IPS DF 6.9 (cell line): Measurements from ENCODE around the gene CPAMD8.
"Not testable (repeated sequence)": the region's sequence is repeated elsewhere in the genome, so short reads cannot be mapped to it uniquely, and the experiment has no call there.

ENCODE experiments used
- DNase-seq: peaks from one replicate; pipeline ENCODE4 v3.0.0-alpha.2; 2013; ENCODE audit warnings: low read depth, low spot score
- H3K27ac ChIP-seq: one replicate; pipeline ENCODE4 v1.5.1; 2013; ENCODE audit warnings: low read length, control low read depth
- H3K27me3 ChIP-seq: 2 replicates; pipeline ENCODE4 v1.6.1; 2013; ENCODE audit warnings: mild to moderate bottlenecking, low read length; ENCODE audit not compliant: control insufficient read depth, insufficient read depth
- H3K36me3 ChIP-seq: 2 replicates; pipeline ENCODE4 v1.6.1; 2013; ENCODE audit warnings: low read length; ENCODE audit not compliant: control insufficient read depth, insufficient read depth
- H3K4me1 ChIP-seq: 2 replicates; pipeline ENCODE4 v1.6.1; 2013; ENCODE audit warnings: low read length; ENCODE audit not compliant: control insufficient read depth, insufficient read depth
- H3K4me3 ChIP-seq: 2 replicates; pipeline ENCODE4 v1.5.1; 2013; ENCODE audit warnings: mild to moderate bottlenecking, low read length
- H3K9me3 ChIP-seq: 2 replicates; pipeline ENCODE4 v1.6.1; 2013; ENCODE audit warnings: low read length, inconsistent platforms; ENCODE audit not compliant: control insufficient read depth, insufficient read depth
- WGBS: extraction: QIAGEN DNeasy Blood & Tissue Kit; methylation state at CpG from one replicate; pipeline ENCODE4 v1.1.7; 2013; ENCODE audit warnings: mixed read lengths, missing lambda C conversion rate; ENCODE audit not compliant: insufficient read length, insufficient coverage; 5-methylcytosine and 5-hydroxymethylcytosine counted together

The CPAMD8 gene

DNA sequence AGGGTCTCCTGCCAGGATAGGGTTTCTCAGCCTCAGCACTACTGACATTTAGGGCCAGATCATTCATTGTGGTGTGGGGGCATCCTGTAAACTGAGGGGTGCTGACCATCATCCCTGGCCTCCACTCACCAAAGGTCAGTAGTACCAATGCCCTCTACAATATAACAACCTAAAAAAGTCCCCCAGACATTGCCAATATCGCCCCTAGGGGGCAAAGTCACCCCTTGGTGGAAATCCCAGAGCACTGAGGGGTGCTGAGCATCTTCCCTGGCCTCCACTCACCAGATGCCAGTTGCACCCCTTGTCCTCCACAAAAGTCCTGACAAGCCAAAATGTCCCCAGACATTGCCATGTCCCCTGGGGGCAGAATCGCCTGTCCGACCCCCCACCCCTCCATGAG is 21.6 kb downstream of the CPAMD8 start:
- Histone ChIP-seq H3K9me3 (no peaks in the 10 kb centered on the region), H3K36me3 (no peaks in the 10 kb centered on the region; the same call in 1 of the 2 replicates), H3K4me1 (peaks cover 2% of the 10 kb centered on the region; the same call in 1 of the 2 replicates), H3K4me3 (no peak overlapping the region), H3K27me3 (no peaks in the 10 kb centered on the region), H3K27ac (no peak overlapping the region)
- WGBS, result no CpG with 5 or more reads among the region's 3 CpGs
- DNase-seq, result no peak

DNA sequence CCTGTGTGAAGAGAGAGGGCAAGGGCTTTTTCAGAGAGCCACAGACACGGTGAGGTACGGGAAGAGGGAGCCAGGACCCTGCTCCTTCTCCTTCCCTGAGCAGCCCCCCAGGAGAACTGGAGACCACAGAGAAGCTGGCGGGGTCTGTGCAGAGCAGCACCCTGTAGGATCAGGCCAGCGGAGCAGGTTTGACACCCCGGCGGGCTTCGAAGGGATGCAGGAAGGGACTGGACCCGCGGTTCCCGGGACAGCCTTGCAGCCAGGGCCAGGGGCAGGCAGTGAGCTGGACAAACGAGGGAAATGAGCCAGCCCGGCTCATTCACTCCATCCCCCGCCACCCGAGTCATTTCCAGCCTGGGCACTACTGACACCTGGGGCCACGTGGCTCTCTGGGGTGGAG is 22.2 kb downstream of the CPAMD8 start:
- WGBS, result no CpG with 5 or more reads among the region's 15 CpGs
- Histone ChIP-seq H3K27ac (no peak overlapping the region), H3K4me3 (no peak overlapping the region), H3K27me3 (no peaks in the 10 kb centered on the region), H3K4me1 (peaks cover 2% of the 10 kb centered on the region; the same call in 1 of the 2 replicates), H3K9me3 (no peaks in the 10 kb centered on the region), H3K36me3 (no peaks in the 10 kb centered on the region; the same call in 1 of the 2 replicates)
- DNase-seq, result no peak

DNA sequence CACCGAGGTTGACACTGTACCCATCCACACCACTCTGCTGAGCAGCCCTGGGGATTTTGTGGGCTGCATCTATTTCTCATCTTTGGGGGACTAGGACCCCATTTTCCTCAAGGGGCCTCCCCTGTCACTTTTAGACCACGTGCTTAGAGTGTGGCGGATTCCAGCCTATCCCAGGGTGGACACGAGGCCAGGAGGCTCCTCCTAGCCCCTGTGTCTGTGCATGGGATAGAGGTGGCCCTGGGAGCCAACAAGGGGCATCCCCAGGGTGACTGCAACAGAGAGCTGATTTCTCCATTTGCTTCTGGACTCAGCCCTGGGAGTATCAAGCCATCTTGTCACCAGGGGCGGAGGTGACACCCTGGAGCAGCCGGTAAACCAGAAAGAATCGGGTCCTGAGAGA is 24.2 kb downstream of the CPAMD8 start:
- DNase-seq, result no peak
- Histone ChIP-seq H3K27me3 (no peaks in the 10 kb centered on the region), H3K4me1 (peaks cover 2% of the 10 kb centered on the region; the same call in 1 of the 2 replicates), H3K4me3 (no peak overlapping the region), H3K27ac (no peak overlapping the region), H3K36me3 (peaks cover 3% of the 10 kb centered on the region; the same call in 1 of the 2 replicates), H3K9me3 (no peaks in the 10 kb centered on the region; the same call in 1 of the 2 replicates)
- no CpG with 5 or more reads among the region's 7 CpGs for WGBS

DNA sequence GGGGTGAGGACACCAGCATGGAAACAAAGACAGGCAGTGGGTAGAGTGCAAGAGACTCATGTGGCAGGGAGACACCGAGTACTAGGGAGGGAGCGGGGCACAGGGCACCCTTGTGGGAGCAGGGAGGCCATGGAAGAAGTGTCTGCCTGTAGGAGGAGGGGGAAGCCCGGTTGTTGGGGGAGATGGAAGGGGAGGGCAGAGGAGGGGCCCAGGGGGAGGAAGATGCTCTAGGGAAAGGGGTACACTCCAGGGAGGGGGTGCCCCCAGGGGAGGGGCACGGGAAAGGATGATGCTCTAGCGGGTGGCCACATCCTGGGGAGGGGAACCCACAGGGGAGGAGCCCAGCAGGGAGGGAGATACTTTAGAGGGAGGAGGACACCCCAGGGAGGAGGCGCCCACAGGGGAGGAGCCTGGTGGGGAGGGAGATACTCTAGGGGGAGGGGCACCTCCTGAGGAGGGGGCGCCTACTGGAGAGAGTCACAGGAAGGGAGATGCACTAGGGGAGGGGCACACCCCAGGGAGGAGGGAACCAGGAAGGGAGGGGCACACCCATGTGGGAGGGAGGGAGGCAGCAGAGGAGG is 24.9 kb downstream of the CPAMD8 start:
- H3K27ac ChIP-seq, result no peak overlapping the region
- H3K27me3 ChIP-seq, result no peaks in the 10 kb centered on the region
- no CpG with 5 or more reads among the region's 7 CpGs for WGBS
- peaks cover 3% of the 10 kb centered on the region; the same call in 1 of the 2 replicates for H3K36me3 ChIP-seq
- DNase-seq, result no peak
- H3K9me3 ChIP-seq, result no peaks in the 10 kb centered on the region; the same call in 1 of the 2 replicates
- peaks cover 2% of the 10 kb centered on the region; the same call in 1 of the 2 replicates for H3K4me1 ChIP-seq
- no peak overlapping the region for H3K4me3 ChIP-seq

DNA sequence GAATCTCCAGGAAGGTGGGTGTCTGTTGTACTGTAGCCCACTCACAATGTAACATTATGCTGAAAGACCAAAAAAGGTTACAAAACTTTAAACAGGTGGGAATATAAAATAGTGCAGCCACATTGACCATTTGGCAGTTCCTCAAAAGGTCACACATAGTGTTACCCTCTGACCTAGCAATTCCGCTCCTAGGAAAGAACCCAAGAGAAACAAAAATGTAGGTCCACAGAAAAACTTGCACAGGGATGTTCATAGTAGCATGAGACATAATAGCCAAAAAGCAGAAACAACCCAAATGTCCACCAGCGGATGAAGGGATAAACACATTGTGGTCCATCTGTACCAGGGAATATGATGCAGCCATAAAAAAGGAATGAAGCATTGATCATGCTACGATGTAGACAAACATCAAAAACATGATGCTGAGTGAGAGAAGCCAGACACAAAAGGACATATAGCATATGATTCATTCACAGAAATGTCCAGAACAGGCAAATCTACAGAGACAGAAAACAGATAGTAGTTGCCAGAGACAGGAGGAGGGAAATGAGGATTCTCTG is 27.9 kb downstream of the CPAMD8 start:
- H3K36me3 ChIP-seq, result 0 out of 2 replicates have a peak, but pooled peaks cover 5% of the 10 kb centered on the region
- no peaks in the 10 kb centered on the region for H3K27me3 ChIP-seq
- no peak overlapping the region for H3K27ac ChIP-seq
- no CpG with 5 or more reads among the region's 3 CpGs for WGBS
- no peak overlapping the region for H3K4me3 ChIP-seq
- H3K9me3 ChIP-seq, result no peaks in the 10 kb centered on the region; the same call in 1 of the 2 replicates
- DNase-seq, result no peak
- peaks cover 2% of the 10 kb centered on the region; the same call in 1 of the 2 replicates for H3K4me1 ChIP-seq

DNA sequence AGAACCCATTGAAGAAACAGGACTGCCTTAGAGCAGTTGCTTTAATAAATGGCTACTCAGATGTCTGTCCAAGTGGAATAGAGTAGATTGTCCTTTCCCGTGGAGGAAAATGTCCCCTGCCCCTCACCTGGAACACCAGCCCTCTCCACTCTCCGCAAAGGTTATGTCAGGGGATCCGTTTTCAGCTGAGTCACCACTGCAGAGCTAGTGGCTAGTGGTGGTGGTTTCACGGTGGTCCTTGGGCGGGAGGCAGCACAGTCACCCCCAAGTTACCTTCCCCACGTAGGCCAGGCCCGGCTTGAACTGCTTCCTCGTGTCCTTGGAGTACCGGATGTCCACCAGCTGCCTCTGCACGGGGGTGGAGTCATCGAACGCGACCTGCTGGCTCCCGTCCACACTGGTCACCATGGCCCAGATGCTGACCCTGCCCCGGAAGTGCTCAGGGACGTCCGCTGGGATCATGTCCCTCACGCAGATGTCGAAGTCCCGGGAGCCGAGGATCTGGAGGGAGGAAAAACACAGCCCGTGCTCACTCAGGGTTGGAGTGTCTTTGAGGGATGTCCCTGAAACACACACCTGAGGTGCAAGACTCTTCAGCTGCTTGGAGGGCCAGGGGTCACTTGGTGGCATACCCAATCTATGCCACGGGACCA is 29.6 kb downstream of the CPAMD8 start:
- peaks cover 11% of the 10 kb centered on the region for H3K36me3 ChIP-seq
- H3K9me3 ChIP-seq, H3K27me3 ChIP-seq, DNase-seq, H3K27ac ChIP-seq, H3K4me1 ChIP-seq, H3K4me3 ChIP-seq: not testable (repeated sequence)
- no CpG with 5 or more reads among the region's 23 CpGs for WGBS

DNA sequence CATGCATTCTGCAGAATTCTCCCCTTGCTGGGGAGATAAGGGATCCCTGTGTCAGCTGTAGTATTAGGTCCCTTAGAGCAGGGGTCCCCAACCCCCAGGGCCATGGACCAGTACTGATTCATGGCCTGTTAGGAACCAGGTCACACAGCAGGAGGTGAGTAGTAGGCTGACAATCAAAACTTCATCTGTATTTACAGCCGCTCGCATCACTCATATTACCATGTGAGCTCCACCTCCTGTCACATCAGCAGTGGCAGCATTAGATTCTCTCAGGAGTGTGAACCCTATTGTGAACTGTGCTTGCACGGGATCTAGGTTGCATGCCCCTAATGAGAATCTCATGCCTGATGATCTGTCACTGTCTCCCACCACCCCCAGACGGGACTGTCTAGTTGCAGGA is 37.9 kb downstream of the CPAMD8 start:
- WGBS, result no CpG with 5 or more reads among the region's 4 CpGs
- DNase-seq, result no peak
- H3K4me3 ChIP-seq, result no peak overlapping the region
- no peaks in the 10 kb centered on the region for H3K27me3 ChIP-seq
- no peaks in the 10 kb centered on the region for H3K4me1 ChIP-seq
- peaks cover 6% of the 10 kb centered on the region for H3K36me3 ChIP-seq
- no peak overlapping the region for H3K27ac ChIP-seq
- H3K9me3 ChIP-seq, result no peaks in the 10 kb centered on the region

DNA sequence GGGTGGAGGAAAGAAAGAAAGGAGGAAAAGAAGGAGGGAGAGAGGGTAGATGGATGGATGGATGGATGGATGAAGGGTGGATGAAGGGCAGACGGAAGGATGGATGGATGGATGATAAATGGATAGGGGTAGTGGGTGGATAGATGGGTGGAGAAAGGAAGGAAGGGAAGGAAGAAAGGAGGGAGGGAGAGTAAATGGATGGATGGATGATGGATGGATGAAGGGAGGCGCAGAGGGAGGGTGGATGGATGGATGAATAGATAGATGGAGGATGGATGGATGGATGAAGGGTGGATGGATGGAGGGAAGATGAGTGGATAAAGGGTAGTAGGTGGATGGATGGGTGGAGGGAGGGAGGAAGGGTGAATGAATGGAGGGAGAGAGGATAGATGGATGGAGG is 41.2 kb downstream of the CPAMD8 start:
- Histone ChIP-seq H3K27me3 (no peaks in the 10 kb centered on the region), H3K4me3 (no peak overlapping the region), H3K4me1 (no peaks in the 10 kb centered on the region), H3K27ac (no peak overlapping the region), H3K9me3 (no peaks in the 10 kb centered on the region), H3K36me3 (no peaks in the 10 kb centered on the region; the same call in 1 of the 2 replicates)
- WGBS, result 100% methylated on average over 2 of the region's 2 CpGs
- DNase-seq, result no peak

DNA sequence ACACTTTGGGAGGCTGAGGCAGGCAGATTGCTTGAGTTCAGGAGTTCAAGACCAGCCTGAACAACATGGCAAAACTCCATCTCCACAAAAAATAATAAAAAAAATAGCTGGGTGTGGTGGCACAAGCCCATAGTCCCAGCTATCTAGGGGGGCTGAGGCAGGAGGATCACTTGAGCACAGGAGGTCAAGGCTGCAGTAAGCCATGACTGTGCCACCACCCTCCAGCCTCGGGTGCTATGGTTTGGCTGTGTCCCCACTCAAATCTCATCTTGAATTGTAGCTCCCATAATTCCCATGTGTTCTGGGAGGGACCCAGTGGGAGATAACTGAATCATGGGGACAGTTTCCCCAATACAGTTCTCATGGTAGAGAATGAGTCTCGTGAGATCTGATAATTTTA is 44.0 kb downstream of the CPAMD8 start:
- not testable (repeated sequence) for DNase-seq, H3K9me3 ChIP-seq
- no CpG with 5 or more reads among the region's 2 CpGs for WGBS

DNA sequence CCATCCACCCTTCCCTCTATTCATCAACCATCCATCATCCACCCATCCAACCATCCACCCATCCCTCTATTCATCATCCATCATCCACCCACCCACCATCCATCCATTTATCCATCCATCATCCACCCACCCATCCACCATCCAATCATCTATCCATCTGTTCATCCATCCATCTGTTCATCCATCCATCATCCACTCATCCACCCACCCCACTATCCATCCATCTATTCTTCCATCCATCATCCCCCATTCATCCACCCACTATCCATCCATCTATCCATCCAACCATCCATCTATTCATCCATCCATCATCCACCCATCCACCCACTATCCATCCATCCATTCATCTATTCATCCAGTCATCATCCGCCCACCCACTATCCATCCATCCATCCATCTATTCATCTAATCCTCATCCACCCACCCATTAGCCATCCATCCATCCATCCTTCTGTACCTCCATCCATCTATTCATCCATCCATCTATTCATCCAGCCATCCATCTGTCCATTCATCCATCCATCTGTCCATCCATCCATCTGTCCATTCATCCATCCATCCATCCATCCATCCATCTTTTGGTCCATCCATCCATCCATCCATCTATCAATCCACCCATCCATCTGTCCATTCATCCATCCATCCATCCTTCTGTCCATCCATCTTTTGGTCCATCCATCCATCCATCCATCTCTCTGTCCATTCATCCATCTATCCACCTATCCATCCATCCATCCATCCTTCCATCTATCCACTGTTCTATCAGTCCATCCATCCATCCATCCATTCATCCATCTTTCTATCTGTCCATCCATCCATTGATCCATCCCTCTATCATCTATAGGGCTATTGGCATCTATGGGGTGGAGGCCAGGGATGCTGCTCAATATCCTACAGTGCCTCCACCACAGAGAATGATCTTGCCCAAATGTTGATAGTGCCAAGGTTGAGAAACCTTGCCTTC is 47.5 kb downstream of the CPAMD8 start:
- DNase-seq, result no peak
- Histone ChIP-seq H3K4me3 (no peak overlapping the region), H3K27me3 (no peaks in the 10 kb centered on the region), H3K27ac (no peak overlapping the region), H3K4me1 (no peaks in the 10 kb centered on the region), H3K9me3 (no peaks in the 10 kb centered on the region), H3K36me3 (no peaks in the 10 kb centered on the region)
- WGBS, result 100% methylated on average over 1 of the region's 1 CpG

More for the DNA sequence above, 44.0 kb downstream of the CPAMD8 start:
- H3K4me1 ChIP-seq, H3K27ac ChIP-seq, H3K4me3 ChIP-seq, H3K36me3 ChIP-seq, H3K27me3 ChIP-seq: not testable (repeated sequence)
